Neural cell (in vitro differentiated cells): ENCODE results near the gene SCYGR6.

Experiments used
- POLR2AphosphoS5 ChIP-seq: IDR thresholded peaks from 2 replicates; pipeline ENCODE4 v1.6.1; 2012
- SMC3 ChIP-seq: fragments of 450-650 bp; conservative IDR thresholded peaks from 2 replicates; pipeline ENCODE4 v1.6.1; 2014; ENCODE audit warnings: antibody characterized with exemption, mild to moderate bottlenecking, moderate library complexity; ENCODE audit not compliant: poor library complexity

- no peak for TF ChIP-seq POLR2AphosphoS5
- TF ChIP-seq SMC3 = no peak
Observed at GRCh38 chr2:227765788-227766372, 41.3 kb upstream of the SCYGR6 start.
